T47D (cell line): ENCODE data around the gene PITRM1.
"Not testable (repeated sequence)": the region's sequence is repeated elsewhere in the genome, so short reads cannot be mapped to it uniquely, and the experiment has no call there.

Source experiments
- DNase-seq, 2 experiments: peaks; one replicate each; pipeline versions ENCODE4 v3.0.0 to v3.0.0-alpha.2; 2011 to 2012; ENCODE audit warnings: low read depth in 1 of 2, low spot score in 1 of 2
- JUND ChIP-seq: IDR thresholded peaks from 2 replicates; pipeline ENCODE4 v1.6.1; 2012; ENCODE audit warnings: low read depth
- in situ Hi-C: cut with HindIII; loops from 2 replicates; pipeline ENCODE4 v1.10.0; 2016; ENCODE audit warnings: low sequenced_read_pairs, low pct_unique_long_range_greater_than_20kb

Gene PITRM1

DNA sequence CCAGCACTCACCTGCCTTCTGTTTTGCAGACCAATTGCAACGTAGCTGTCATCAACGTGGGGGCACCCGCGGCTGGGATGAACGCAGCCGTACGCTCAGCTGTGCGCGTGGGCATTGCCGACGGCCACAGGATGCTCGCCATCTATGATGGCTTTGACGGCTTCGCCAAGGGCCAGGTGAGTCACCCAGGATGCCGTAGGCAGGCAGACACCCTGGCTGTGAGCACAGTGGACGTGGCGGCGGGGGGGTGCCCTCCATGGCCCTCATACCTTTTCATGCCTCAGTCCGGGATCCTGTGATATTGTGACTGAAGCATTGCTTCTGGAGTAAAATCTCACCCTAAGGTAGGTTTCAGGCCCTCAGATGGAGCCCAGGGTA lies 59.2 kb downstream of the PITRM1 start:
- no peak for DNase-seq
- in situ Hi-C loops, result no loop called here
- TF ChIP-seq JUND, result no peak

DNA sequence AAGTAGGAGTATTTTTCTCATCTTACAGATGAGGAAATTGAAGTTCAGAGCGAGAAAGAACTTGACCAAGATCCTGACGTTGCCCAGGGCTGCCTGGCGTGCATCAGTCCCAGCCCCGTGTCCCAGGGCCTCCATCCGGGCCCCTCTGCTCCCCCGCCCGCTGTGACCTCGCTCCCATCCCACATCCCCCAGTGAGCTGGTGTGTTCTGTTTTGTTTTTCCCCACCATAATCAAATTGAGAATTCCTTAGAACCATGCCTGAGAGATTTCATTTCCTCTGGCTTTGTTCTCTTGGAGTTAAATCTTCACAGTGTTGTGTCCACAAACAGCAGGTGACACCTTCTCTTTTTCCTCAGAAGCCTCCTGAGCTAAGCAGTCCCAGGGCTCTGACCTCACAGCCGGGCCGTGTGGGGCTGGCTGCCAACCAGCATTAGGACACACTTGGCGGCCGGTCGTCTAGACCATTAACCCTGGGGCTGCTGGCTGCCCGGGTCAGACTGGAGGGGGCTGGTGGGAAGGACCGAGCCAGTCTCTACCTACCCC lies 60.9 kb downstream of the PITRM1 start:
- no peak for TF ChIP-seq JUND
- DNase-seq, result no peak
- in situ Hi-C loops, result no loop called here

GRCh38 chr10:3110782-3111620 lies 61.6 kb downstream of the PITRM1 start:
- in situ Hi-C loops, result no loop called here
- DNase-seq, result no peak
- no peak for TF ChIP-seq JUND

GRCh38 chr10:3109633-3110032 lies 62.9 kb downstream of the PITRM1 start:
- no peak for DNase-seq
- in situ Hi-C loops, result no loop called here
- no peak for TF ChIP-seq JUND

- in situ Hi-C loops, result no loop called here
- no peak for DNase-seq
- no peak for TF ChIP-seq JUND
These were observed 63.4 kb downstream of the PITRM1 start for GRCh38 chr10:3109196-3109595.

DNA sequence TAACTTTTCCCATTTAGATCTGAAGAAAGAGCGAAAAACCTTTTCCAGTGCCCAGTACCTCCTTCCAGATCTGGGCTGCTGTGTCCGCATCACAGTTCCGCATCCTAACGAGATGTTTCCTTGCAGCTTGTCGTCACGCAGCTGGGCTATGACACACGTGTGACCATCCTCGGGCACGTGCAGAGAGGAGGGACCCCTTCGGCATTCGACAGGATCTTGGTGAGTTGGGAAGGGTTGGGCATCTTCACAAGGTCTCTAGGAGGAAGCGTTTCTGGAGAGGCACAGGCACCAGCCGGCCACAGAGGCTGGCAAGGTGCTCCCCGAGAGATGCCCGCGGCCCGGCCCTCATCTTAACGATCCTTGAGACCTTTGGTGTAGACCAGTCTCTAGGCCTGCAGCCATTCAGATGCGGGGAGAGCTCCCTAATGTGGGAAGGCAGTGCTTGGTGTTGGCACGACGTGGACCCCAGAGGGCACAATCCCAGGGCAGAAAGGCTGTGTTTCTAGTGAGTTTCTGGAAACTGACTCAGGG lies 63.9 kb downstream of the PITRM1 start:
- in situ Hi-C loops, result no loop called here
- no peak for DNase-seq
- no peak for TF ChIP-seq JUND

- DNase-seq, result no peak
- in situ Hi-C loops, result no loop called here
- TF ChIP-seq JUND, result no peak
These were observed 64.5 kb downstream of the PITRM1 start for GRCh38 chr10:3108033-3108432.

DNA sequence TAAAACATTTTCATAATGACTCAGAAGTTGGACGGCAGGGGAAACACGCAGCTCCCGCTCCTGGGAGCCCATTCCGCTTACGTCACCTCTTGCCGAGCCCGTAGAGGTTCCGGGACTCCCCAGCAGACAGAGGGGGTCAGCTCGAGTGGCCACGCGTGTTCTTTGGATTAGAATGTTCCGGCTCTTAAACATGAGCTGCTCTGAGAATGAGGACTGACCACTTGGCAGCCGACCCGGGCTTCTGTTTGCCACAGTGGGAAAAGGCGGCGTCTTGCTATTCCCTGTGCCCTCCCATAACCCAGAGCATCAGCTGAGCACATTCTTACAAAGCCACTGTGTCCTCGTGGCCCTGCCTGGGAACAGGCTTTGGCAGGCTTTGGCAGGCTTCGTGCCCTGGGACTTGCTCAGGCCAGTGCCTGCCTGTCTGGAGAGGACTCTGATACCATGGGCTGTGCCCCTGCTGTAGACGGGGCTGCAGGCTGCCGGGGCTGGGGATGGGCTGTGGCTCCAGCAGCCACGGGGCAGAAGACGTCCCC lies 65.1 kb downstream of the PITRM1 start:
- no peak for TF ChIP-seq JUND
- DNase-seq, result no peak
- in situ Hi-C loops, result no loop called here

GRCh38 chr10:3106928-3107425 lies 65.6 kb downstream of the PITRM1 start:
- no peak for TF ChIP-seq JUND
- in situ Hi-C loops, result no loop called here
- DNase-seq, result no peak

DNA sequence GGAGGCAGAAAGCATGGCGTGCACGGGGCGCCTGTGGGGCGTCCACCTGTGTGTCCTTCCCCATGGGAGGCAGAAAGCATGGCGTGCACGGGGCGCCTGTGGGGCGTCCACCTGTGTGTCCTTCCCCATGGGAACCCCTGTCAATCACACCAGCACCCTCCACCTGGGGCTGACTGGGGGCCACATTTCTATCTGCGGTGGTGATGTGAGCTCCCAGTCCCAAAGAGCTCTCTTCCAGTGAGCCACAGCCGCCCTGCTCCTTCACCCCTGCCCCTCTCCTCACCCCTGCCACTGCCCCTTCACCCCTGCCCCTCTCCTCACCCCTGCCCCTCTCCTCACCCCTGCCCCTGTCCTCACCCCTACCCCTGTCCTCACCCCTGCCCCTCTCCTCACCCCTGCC lies 66.3 kb downstream of the PITRM1 start:
- in situ Hi-C loops, DNase-seq: not testable (repeated sequence)

GRCh38 chr10:3105905-3106304 lies 66.7 kb downstream of the PITRM1 start:
- in situ Hi-C loops, result no loop called here
- no peak for TF ChIP-seq JUND
- no peak for DNase-seq

DNA sequence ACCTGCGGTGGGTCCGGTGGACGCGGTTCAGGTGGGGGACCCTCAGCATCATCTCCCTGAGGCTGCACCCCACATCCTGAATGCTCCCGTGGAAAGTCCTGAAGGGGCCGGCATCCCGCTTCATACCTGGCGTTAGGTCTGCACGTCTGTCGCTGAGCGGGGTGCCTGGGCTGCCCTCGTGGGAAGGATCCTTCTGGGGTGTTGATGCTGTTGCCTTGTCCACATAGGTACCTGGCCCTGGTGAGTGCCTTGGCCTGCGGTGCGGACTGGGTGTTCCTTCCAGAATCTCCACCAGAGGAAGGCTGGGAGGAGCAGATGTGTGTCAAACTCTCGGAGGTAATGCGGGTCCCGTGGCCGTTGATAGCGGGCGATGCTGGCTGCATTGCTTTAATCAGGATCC lies 67.4 kb downstream of the PITRM1 start:
- no peak for DNase-seq
- in situ Hi-C loops, result no loop called here
- no peak for TF ChIP-seq JUND

DNA sequence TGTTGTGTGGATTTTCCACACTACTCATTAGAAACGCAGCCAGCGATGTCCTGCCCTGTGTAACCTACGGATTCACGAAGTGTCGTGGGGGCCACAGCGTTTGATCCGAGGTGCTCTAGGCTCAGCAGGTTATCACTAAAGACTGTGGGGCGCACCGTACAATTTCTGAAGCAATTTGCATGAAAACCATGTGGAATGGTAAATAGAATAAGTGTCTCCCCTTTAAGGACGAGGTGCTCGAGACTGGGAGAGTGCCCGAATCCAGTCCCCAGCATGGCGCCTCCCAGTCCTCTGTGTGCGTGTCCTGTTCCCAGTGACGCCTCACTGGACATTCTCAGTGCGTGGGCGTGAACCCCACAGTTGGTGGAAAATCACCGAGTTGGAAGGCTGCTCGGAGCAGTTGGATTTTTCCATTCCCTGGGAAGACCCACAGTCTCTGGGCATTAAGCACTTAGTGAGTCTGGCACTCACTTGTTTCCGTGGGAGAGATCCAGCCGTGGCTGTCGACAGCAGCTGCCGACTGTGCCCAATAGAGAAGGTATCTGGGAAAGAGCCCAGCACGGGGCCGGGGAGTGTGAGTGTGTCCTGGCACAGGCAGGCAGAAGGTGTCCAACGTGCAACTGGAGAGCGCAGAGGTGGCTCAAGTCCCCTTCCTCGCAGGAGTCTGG lies 68.2 kb downstream of the PITRM1 start:
- TF ChIP-seq JUND, result no peak
- no peak for DNase-seq
- in situ Hi-C loops, result no loop called here
